GM12801 (cell line): Measurements from ENCODE around the gene ADAMTS13.

Experiments
- TF ChIP-seq, protein P1 (sequence below): IDR thresholded peaks from one replicate; pipeline ENCODE4 v1.5.1; 2011; ENCODE audit warnings: control low read depth; ENCODE audit not compliant: insufficient read length; ENCODE audit errors: extremely low read depth

ADAMTS13 gene

DNA sequence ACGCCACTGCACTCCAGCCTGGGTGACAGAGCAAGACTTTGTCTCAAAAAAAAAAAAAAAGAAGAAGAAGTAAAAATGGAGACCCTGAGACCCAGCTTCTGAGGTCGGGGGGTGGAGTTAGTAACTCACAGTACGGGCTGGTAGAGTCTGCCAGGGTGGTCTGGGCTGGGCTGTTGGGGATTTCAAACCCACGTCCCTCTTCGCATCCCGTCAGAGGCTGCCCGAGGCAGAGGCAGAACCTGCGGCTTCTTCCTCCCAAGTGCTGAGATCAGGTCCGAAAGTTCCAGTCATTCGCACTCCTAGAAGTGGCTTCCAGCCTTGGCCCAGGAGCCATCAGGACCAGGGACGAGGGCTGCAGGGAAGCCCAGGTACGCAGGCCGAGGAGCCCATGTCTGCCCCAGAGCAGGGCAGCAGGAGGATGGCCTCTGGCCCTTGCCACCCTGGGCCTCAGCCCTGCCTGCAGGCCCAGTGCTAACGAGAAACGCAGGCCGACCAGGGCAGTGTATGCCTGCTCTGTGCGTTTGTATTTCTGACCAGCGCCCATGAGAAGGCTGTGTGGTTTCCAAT lies 66.6 kb downstream of the ADAMTS13 start:
- TF ChIP-seq, protein P1, sequence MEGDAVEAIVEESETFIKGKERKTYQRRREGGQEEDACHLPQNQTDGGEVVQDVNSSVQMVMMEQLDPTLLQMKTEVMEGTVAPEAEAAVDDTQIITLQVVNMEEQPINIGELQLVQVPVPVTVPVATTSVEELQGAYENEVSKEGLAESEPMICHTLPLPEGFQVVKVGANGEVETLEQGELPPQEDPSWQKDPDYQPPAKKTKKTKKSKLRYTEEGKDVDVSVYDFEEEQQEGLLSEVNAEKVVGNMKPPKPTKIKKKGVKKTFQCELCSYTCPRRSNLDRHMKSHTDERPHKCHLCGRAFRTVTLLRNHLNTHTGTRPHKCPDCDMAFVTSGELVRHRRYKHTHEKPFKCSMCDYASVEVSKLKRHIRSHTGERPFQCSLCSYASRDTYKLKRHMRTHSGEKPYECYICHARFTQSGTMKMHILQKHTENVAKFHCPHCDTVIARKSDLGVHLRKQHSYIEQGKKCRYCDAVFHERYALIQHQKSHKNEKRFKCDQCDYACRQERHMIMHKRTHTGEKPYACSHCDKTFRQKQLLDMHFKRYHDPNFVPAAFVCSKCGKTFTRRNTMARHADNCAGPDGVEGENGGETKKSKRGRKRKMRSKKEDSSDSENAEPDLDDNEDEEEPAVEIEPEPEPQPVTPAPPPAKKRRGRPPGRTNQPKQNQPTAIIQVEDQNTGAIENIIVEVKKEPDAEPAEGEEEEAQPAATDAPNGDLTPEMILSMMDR = no peak

DNA sequence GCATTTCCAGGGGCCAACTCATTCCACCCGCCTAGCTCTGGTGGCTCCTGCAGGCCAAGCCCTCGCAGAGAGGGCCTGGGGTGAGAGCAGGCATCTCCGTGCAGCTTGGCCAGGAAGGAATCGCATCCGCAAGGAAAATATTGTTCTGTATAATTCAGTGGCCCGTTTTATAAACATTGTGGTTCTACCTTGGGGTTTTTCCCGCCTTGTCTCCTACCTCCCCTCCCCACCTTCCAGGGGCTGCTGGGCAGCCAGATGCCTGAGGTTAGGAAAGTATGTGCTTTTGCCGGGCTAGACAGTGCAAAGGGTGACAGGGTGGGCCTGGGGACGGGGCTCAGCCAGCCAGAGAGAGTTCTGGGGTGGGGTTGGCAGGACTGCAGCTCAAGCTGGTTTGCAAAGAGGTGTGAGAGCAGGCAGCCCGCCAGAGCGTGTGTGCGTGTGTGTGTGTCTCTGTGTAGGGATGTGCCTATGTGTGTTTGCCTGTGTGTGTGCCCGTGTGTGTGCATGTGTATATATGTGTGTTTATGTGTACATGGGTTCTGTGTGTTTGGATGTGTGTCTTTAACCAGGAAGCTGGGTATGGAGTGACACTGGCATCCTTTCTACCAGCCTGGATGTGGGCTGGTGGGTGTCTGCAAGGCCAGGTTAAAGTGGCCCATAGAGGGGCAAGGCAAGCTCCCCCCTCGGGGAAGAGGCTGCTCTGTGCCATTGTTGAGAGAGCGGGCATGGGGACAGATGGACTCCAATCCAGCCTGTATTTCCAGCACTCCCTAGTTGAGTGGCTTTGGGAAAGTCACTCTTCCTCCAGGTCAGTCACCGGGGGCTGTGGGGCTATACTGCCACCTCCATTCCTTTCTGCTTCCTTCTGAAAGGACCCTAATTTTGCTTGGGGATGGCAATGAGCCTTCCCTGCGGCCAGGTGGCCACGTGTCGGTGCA lies 67.4 kb downstream of the ADAMTS13 start:
- TF ChIP-seq, protein P1 = no peak

DNA sequence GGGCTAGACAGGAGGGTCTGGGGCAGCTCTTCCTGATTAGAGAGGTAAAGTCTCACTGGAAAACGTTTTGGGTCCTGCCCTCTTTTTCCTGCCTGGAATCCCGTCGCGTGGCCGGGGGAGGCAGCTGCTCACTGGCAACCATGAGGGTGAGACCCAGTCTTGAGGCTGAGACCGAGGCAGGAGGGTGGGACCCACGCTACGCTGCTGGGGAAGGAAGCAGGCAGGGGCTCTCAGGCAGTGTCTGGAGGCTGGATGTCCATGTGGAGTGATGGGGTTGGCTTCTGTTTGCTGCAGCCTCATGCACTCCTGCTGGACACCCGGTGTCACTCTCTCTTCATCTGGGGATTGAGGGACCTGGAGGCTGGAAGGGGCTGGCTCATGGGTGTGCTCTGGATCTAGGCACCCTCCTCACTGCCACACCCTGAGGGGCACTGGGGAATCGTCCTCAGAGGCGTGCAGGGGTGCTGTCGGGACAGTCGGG lies 68.1 kb downstream of the ADAMTS13 start:
- TF ChIP-seq, protein P1 = no peak

DNA sequence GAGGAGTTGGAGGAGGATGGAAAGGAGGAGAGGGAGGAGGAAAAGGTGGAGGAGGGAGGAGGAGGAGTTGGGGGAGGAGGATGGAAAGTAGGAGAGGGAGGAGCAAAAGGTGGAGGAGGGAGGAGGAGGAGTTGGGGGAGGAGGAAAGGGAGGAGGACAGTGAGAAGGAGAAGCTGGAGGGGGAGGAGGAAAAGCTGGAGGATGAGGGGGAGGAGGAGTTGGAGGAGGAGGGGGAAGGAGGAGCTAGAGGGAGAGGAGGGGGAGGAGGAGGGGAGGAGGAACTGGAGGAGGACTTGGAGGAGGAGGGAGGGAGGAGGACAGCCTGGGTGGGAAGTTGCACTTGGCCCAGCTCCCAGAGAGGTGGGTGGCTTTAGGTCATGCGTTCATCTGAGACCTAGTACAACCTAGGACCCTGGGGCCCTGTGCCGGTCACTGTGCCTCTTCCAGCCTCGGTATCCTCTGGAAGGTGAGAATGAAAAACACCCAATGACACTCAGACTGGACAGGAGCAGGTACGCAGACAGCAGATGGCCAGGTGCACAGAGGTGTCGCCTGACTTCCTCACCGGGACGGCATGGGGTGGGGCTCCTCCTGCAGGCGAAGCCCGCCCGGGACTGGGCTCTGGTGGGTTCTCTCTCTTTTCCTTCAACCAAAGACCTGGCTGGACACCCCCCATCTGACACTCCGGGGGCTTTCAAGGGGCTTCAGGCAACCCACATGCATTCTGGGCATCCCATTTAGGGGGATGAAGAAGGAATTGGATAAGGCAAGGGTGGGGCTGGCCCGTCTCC lies 68.9 kb downstream of the ADAMTS13 start:
- TF ChIP-seq, protein P1 = no peak

DNA sequence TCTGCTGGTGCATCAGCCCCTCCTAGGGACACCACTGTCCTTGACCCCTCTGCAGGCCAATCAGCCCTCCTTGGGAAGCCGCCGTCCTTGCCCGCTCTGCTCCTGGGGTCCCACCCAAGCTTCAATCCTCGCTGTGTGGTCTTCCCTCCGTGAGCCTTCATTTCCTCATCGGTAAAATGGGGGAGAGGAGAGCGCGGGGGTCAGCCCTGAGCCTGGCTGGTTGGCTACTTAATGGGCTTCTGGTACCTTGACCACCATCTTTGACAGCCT lies 69.4 kb downstream of the ADAMTS13 start:
- TF ChIP-seq, protein P1 = no peak

DNA sequence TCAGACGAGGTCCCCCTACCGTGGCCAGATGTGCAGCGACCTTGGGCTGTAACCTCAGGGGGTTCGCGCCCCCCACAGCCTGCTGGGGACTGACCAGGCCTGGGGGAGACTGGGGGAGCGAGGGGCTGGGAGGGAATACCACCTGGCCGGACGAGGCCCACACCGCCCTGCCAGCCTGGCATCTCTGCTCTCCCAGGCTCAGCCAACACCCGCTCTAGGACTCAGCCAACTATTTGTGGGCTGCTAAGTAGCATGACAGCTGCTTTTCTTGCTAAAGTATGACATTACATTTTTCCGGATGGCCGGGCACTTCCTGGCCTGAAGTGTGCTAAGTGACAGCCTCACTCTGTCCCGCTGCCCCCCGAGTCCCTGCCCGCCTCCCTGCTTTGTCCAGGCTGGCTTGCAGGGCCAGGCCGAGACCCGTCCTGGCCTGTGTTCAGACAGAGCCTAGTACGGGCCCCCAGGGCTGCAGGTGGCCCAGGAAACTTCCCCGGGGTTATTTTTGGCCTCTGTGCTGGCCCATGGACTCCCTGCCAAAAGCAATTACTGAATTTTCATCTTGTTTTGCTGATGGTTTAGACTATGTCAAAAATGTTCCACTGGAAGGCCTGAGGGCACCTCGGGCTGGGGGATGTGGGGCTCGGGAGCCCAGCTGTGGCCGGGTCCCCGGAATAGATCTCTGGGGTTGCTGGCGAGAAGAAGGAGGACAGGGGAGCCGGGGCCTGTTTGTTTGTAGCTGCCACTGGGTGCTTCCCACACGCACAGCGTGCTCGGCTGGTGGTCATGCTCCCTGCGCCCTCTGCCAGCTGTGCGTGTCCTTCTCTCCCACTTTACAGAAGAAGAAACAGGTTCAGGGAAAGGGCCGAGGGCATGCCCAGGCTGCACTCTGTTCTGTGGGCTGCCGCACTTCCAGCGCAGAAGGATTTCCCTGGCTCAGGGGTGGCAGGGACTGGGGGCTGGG lies 70.2 kb downstream of the ADAMTS13 start:
- TF ChIP-seq, protein P1 = no peak

DNA sequence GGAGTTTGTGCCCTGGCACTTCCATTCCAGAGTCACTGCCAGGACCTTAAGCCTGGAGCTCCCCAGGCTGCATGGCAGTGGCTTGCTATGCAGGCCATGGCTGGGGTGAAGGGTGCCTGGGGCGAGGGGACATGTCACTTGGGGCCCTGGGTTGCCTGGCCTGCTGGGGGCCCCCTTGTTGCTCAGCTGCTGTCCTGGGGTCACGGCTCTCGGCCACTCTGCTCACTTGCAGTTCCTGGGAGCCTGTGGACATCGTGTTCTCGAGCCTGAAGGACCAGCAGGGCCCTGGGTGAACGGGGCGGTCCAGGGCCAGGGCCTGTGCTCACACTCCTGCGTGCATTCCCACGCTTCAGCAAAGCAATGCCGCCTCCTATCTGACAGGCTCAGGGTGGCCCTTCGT lies 71.3 kb downstream of the ADAMTS13 start:
- TF ChIP-seq, protein P1 = no peak
